ENCODE results near the gene ACTN1. TPM values are rescaled to one million over a fixed set of nuclear protein-coding genes. Genes with fewer than 3 reads are reported as not detected.

The ACTN1 gene
- total RNA-seq, 4 donors from 2014 or later = 118 to 145 (median 131) TPM

DNA sequence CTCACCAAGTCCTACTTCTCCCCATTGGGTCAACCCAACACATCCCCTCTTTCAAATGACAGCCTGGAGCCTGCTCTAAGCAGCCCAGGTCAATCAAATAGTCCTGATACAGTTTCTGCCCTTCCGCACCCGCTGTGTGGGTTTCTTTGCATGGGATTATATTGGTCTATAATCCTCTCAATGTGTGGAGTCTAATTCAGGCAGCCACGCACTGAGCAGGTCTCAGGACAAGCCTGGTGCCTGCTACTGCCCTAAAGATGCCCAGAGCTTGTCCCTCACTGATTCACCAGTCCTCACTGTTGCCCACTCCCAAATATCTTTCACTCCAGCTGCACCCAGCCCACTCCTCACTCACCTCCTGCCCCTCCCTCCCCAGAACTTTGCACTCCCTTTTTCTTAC is 16.4 kb downstream of the ACTN1 start:
- intact Hi-C loops (cut with DNase I) = no loop called here
- no peaks in the 10 kb centered on the region for H3K9me3 ChIP-seq
- H3K27me3 ChIP-seq = no peaks in the 10 kb centered on the region
- peak overlapping the region in 3 of 4 donors; percentile 53 to 60 (median 58) for H3K27ac ChIP-seq
- H3K4me1 ChIP-seq = peaks cover 30 to 83% (median 48%) of the 10 kb centered on the region in 3 donors
- no peaks in the 10 kb centered on the region for H3K36me3 ChIP-seq
- DNase-seq = no peak
- WGBS, 2 donors = 94 to 100% methylated on average over 3 of the region's 3 CpGs
- no peak overlapping the region for H3K4me3 ChIP-seq
- TF ChIP-seq CTCF (IDR thresholded peaks at IDR 0.05) (no peak), POLR2A (IDR thresholded peaks at IDR 0.05) (no peak)

GRCh38 chr14:68961781-68962584 is 17.1 kb downstream of the ACTN1 start:
- Histone ChIP-seq H3K4me1 (peaks cover 27 to 83% (median 48%) of the 10 kb centered on the region in 3 donors), H3K4me3 (no peak overlapping the region), H3K9me3 (no peaks in the 10 kb centered on the region), H3K36me3 (no peaks in the 10 kb centered on the region), H3K27me3 (no peaks in the 10 kb centered on the region), H3K27ac (peak overlapping the region in 3 of 4 donors; percentile 53 to 60 (median 58))
- intact Hi-C loops (cut with DNase I) = no loop called here
- WGBS, 2 donors = 40 to 64% methylated on average over 1 to 7 of the region's 16 CpGs
- no peak for TF ChIP-seq POLR2A (IDR thresholded peaks at IDR 0.05)
- TF ChIP-seq CTCF (IDR thresholded peaks at IDR 0.05) = no peak
- DNase-seq = no peak

GRCh38 chr14:68961361-68961760 is 17.7 kb downstream of the ACTN1 start:
- no peak for DNase-seq
- TF ChIP-seq POLR2A (IDR thresholded peaks at IDR 0.05) = no peak
- TF ChIP-seq CTCF (IDR thresholded peaks at IDR 0.05) = no peak
- no peaks in the 10 kb centered on the region for H3K27me3 ChIP-seq
- H3K4me3 ChIP-seq = no peak overlapping the region
- intact Hi-C loops (cut with DNase I) = no loop called here
- 73 to 89% methylated on average over 5 to 7 of the region's 7 CpGs for WGBS, 2 donors
- peaks cover 24 to 83% (median 48%) of the 10 kb centered on the region in 3 donors for H3K4me1 ChIP-seq
- no peaks in the 10 kb centered on the region for H3K9me3 ChIP-seq
- peak overlapping the region in 3 of 4 donors; percentile 53 to 60 (median 58) for H3K27ac ChIP-seq
- H3K36me3 ChIP-seq = no peaks in the 10 kb centered on the region

- Histone ChIP-seq H3K4me3 (no peak overlapping the region), H3K4me1 (peaks cover 23 to 83% (median 48%) of the 10 kb centered on the region in 3 donors), H3K27me3 (no peaks in the 10 kb centered on the region), H3K36me3 (no peaks in the 10 kb centered on the region), H3K9me3 (no peaks in the 10 kb centered on the region), H3K27ac (peak overlapping the region in 2 of 4 donors; percentile 42 to 90)
- DNase-seq = no peak
- WGBS, 2 donors = 70 to 71% methylated on average over 3 of the region's 3 CpGs
- intact Hi-C loops (cut with DNase I) = no loop called here
- TF ChIP-seq CTCF (IDR thresholded peaks at IDR 0.05) (no peak), POLR2A (IDR thresholded peaks at IDR 0.05) (no peak)
Measured at GRCh38 chr14:68960123-68960522, 19.0 kb downstream of the ACTN1 start.

DNA sequence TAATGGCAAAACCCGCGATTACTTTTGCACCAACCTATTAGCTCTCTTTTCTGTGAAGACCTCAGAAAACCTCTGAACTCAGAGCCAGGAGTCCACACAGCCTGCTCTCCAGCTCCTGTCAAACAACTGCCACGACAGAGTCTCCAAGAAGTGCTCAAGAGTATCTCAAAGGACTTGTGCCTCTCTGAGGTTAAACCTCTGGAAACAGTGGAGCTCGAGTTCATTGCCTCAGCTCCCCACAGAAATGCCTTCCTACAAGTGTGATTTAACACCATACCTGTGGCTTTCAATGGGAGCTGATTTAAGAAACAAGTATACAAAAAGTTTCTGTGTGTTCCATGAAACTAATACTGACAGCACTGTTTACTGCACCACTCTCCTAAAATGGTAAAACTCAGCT is 20.1 kb downstream of the ACTN1 start:
- Histone ChIP-seq H3K27ac (peak overlapping the region; percentile 7 to 90 (median 67)), H3K9me3 (no peaks in the 10 kb centered on the region), H3K27me3 (no peaks in the 10 kb centered on the region), H3K4me3 (no peak overlapping the region), H3K4me1 (peaks cover 26 to 83% (median 51%) of the 10 kb centered on the region in 3 donors), H3K36me3 (no peaks in the 10 kb centered on the region)
- intact Hi-C loops (cut with DNase I) = no loop called here
- DNase-seq = no peak
- WGBS, 2 donors = 35 to 45% methylated on average over 3 to 4 of the region's 4 CpGs
- no peak for TF ChIP-seq CTCF (IDR thresholded peaks at IDR 0.05)
- no peak for TF ChIP-seq POLR2A (IDR thresholded peaks at IDR 0.05)

Data from esophagus squamous epithelium (tissue), 5 donors.